Kidney epithelial cell (primary cell): ENCODE data around the gene HS3ST3B1. TPM values are rescaled to one million over a fixed set of nuclear protein-coding genes. Genes with fewer than 3 reads are reported as not detected.

Experiments
- DNase-seq: peaks from one replicate; pipeline ENCODE4 v3.0.0-alpha.2; 2010; ENCODE audit warnings: low read depth
- H3K27me3 ChIP-seq: 2 replicates; pipeline ENCODE4 v1.6.0; 2011; ENCODE audit warnings: low read length; ENCODE audit not compliant: control insufficient read depth, insufficient read depth
- H3K36me3 ChIP-seq: 2 replicates; pipeline ENCODE4 v1.5.1; 2011; ENCODE audit warnings: low read length; ENCODE audit not compliant: control insufficient read depth, insufficient read depth
- H3K4me3 ChIP-seq: 2 replicates; pipeline ENCODE4 v1.5.1; 2011; ENCODE audit warnings: low read depth, mild to moderate bottlenecking, control low read depth, low read length
- total RNA-seq: library from RNA; depleted of rRNA; stranded (reverse); fragments of >200 nt; gene quantifications from 2 replicates; pipeline ENCODE4 v1.2.3, GENCODE V29; 2015
- TF ChIP-seq, protein P1 (sequence below): IDR thresholded peaks from 2 replicates; pipeline ENCODE4 v1.5.1; 2011; ENCODE audit warnings: mild to moderate bottlenecking, moderate library complexity, low read length, control low read depth, inconsistent platforms; ENCODE audit not compliant: insufficient read depth, poor library complexity, severe bottlenecking

HS3ST3B1 gene
- total RNA-seq, 1 donor from 2014 or later: 25.1 TPM

DNA sequence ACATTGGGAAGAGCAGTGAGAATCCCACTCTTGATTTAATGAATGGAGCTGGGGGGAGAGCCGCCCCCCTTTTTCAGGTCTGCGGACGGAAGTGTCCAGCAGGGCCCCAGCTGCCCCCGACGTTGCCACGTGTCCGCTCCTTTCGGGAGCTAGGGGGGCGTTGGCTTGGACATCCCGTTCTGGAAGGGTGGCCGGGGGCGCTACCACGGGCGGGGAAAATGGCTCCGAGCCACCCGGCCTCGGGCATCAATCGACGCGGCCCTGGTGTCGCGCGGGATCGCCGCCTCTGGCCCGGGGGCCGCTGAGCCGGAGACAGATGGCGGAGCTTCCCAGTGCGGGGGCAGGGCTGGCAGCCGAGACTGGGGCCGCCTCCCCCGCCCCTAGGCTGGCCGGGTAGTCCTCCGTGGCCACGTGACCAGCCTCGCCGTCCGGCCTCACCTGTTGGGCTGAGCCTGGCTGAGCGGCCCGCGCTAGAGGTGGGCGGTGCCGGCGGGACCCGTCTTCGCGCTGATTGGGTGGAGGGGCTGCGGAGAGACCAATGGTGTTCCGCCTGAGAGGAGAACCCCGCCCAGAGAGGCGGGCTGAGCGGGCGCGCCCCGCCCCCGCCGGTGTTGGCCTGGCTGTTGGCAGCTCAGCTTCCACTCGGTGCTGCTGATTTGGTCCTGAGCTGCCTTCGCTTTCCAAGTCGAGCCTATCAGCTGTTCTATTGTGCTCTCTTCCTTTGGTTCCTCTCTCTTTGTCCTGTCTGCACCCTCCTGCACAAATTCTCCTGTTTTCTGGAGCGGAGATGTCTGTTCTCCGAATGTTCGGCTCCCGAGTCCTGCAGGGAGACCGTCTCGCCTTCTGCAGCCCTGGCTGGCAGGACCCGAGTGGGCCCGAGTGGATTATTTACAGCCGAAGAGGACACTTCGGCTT is 8.3 kb downstream of the HS3ST3B1 start:
- H3K4me3 ChIP-seq: peak overlapping the region; percentile 50
- TF ChIP-seq, protein P1, sequence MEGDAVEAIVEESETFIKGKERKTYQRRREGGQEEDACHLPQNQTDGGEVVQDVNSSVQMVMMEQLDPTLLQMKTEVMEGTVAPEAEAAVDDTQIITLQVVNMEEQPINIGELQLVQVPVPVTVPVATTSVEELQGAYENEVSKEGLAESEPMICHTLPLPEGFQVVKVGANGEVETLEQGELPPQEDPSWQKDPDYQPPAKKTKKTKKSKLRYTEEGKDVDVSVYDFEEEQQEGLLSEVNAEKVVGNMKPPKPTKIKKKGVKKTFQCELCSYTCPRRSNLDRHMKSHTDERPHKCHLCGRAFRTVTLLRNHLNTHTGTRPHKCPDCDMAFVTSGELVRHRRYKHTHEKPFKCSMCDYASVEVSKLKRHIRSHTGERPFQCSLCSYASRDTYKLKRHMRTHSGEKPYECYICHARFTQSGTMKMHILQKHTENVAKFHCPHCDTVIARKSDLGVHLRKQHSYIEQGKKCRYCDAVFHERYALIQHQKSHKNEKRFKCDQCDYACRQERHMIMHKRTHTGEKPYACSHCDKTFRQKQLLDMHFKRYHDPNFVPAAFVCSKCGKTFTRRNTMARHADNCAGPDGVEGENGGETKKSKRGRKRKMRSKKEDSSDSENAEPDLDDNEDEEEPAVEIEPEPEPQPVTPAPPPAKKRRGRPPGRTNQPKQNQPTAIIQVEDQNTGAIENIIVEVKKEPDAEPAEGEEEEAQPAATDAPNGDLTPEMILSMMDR: no peak
- no peaks in the 10 kb centered on the region for H3K36me3 ChIP-seq
- peak; percentile 82 for DNase-seq
- no peaks in the 10 kb centered on the region for H3K27me3 ChIP-seq

DNA sequence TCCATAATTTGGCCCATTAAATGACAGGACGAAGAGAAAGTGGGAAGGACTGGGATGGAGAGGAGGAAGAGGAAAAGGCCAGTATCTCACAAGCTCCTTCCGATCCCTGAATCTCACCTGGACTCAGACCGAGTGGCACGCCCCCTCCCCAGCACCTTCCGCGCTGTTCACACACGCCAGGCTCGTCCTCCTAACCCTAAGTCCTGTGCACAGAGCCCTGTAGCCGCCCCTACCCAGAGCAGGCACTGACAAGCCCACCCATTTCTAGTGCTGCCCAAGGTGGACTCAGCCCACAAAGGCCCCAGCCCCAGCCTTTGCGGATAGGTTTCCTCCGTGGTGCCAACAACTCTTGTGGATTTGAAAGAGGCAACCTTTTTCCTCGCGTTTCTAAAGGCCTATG is 9.2 kb downstream of the HS3ST3B1 start:
- no peaks in the 10 kb centered on the region for H3K27me3 ChIP-seq
- TF ChIP-seq, protein P1: no peak
- peak overlapping the region; percentile 49 for H3K4me3 ChIP-seq
- DNase-seq: no peak
- H3K36me3 ChIP-seq: no peaks in the 10 kb centered on the region

DNA sequence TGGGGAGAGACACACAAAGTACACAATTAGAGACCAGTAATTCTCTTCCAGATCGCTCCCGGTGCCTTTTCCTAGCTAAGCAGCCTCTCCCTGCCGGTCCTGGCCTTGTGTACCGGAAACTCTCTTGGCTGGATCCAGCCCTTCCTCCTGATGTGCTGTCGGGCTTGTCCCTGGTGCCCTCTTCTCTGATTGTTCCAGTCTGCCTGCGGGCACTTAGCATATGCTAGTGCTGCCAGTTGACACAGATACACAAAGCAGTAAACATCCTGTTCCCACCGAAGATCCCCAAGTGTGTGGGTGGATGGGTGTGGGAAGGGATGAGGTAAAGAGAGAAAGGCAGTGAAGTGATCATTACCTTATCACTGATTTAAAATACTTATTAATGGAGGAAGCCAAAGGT is 9.7 kb downstream of the HS3ST3B1 start:
- no peak overlapping the region for H3K4me3 ChIP-seq
- no peaks in the 10 kb centered on the region for H3K36me3 ChIP-seq
- TF ChIP-seq, protein P1: no peak
- H3K27me3 ChIP-seq: no peaks in the 10 kb centered on the region
- no peak for DNase-seq

DNA sequence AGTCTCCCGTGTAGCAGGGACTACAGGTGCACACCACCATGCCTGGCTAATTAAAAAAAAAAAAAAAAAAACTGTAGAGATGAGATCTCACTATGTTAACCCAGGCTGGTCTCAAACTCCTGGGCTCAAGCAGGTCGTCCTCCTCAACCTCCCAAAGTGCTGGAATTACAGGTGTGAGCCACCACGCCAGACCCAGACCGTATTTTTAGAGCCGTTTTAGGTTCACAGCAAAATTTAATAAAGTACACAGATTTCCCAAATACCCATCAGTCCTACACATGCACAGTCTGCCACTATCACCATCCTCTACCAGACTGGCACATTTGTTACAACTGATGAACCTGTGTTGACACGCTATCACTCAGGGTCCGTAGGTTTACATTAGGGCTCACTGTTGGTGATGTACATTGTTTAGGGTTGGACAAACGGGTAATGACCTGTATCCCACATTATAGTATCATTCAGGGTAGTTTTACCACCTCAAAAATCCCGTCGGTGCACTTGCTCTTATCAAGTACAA is 10.4 kb downstream of the HS3ST3B1 start:
- no peak for DNase-seq
- Histone ChIP-seq H3K4me3 (no peak overlapping the region), H3K36me3 (no peaks in the 10 kb centered on the region), H3K27me3 (no peaks in the 10 kb centered on the region)
- TF ChIP-seq, protein P1: no peak

DNA sequence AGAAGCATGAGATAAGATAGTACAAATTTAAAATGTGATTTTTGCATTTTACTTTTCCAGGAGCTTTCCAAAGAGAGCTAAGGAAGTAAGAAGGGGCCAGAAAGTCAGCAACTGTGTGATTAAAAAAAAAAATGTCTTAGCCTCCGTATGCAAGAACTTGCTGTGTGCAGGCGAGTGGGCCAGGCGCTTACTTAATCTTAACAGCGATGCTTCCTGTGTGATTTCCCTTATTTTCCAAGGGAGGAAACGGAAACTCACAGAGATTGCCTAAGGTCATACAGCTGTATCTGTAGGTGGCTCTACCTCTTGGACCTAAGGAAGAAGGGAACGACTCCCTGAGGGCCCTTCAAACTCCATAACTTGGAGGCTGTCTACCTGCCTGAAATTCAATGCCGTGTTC is 11.1 kb downstream of the HS3ST3B1 start:
- Histone ChIP-seq H3K4me3 (no peak overlapping the region), H3K36me3 (no peaks in the 10 kb centered on the region), H3K27me3 (no peaks in the 10 kb centered on the region)
- TF ChIP-seq, protein P1: no peak
- no peak for DNase-seq
